HepG2 (cell line): ENCODE data around the gene HTR6. TPM values are rescaled to one million over a fixed set of nuclear protein-coding genes. Genes with fewer than 3 reads are reported as not detected.
A peak's percentile ranks its signal among the peaks of the same experiment; 100 is the strongest.

Experiments
- ATAC-seq: fragments of 200-7000 bp; cut with Tn5 transposase; 3 replicates; pipeline ENCODE4 v1.9.1; 2020; ENCODE audit warnings: mild to moderate bottlenecking, moderate library complexity
- BruUV-seq: library from RNA; stranded (reverse); fragments of 400-500 nt; replicated peaks from 2 replicates; lab custom pipeline; 2021; lab: Mats Ljungman, UMichigan
- CTCF ChIA-PET: fragments of 300-600 bp; formaldehyde crosslinking; extraction: SDS; loops from one replicate; lab custom pipeline; 2021; ENCODE audit warnings: low total read pairs, inconsistent platforms, low intra/inter-chr PET ratio; lab: Yijun Ruan, JAX
- POLR2A ChIA-PET: fragments of 350-600 bp; sonication (Branson Sonifier 250); formaldehyde crosslinking; loops from one replicate; lab custom pipeline; 2020; ENCODE audit warnings: antibody characterized with exemption, inconsistent platforms; lab: Yijun Ruan, JAX
- DNase-seq: peaks from one replicate; pipeline ENCODE4 v3.0.0-alpha.2; 2015; ENCODE audit warnings: low spot score
- FAIRE-seq: peaks from 3 replicates; lab custom pipeline; 2011; peaks lifted over from hg19 to GRCh38; lab: Jason Lieb, UNC
- H2AFZ ChIP-seq: one replicate; pipeline ENCODE4 v1.6.1; 2011; ENCODE audit warnings: low read length, inconsistent platforms
- H3K27ac ChIP-seq: fragments of 300-600 bp; 3 replicates; pipeline ENCODE4 v1.8.0; 2011; ENCODE audit warnings: mixed run types, mild to moderate bottlenecking, mixed read lengths, low read length, inconsistent platforms; ENCODE audit not compliant: insufficient read depth; ENCODE audit errors: extremely low read length
- H3K27me3 ChIP-seq, 2 experiments: fragments of 200-600 bp in 1 of 2; 2 replicates in 1 of 2; 3 replicates in 1 of 2; pipeline versions ENCODE4 v1.6.0 to v1.8.0; 2011; ENCODE audit warnings: low read length in 2 of 2, mild to moderate bottlenecking in 2 of 2, moderate library complexity in 2 of 2, inconsistent platforms in 1 of 2; ENCODE audit not compliant: insufficient read depth in 2 of 2, control insufficient read depth in 1 of 2
- H3K36me3 ChIP-seq, 2 experiments: fragments of 200-600 bp in 1 of 2; replicated peaks in 1 of 2; 2 replicates in 1 of 2; 3 replicates in 1 of 2; pipeline versions ENCODE4 v1.5.1 to v1.8.0; 2011; ENCODE audit warnings: low read length in 2 of 2, inconsistent platforms in 1 of 2; ENCODE audit not compliant: insufficient read depth in 2 of 2, control insufficient read depth in 1 of 2
- H3K4me1 ChIP-seq: 2 replicates; pipeline ENCODE4 v1.5.1; 2012; ENCODE audit warnings: low read length, inconsistent platforms; ENCODE audit not compliant: insufficient read depth
- H3K4me2 ChIP-seq: 2 replicates; pipeline ENCODE4 v1.6.0; 2011; ENCODE audit warnings: low read depth, low read length, inconsistent platforms
- H3K4me3 ChIP-seq, 3 experiments: fragments of 200-600 bp in 1 of 3; sonication (generic), shearing (Covaris generic) in 1 of 3; replicated peaks in 1 of 3; 2 replicates each; pipeline ENCODE4 v1.5.1; 2011 to 2016; ENCODE audit warnings: low read length in 3 of 3, inconsistent platforms in 2 of 3, low read depth in 2 of 3, mild to moderate bottlenecking in 2 of 3, control low read depth in 1 of 3, mixed read lengths in 1 of 3; ENCODE audit not compliant: insufficient read depth in 1 of 3
- H3K79me2 ChIP-seq: one replicate; pipeline ENCODE4 v1.6.1; 2011; ENCODE audit warnings: low read length, inconsistent platforms; ENCODE audit not compliant: insufficient read depth
- H3K9ac ChIP-seq: 2 replicates; pipeline ENCODE4 v1.6.0; 2011; ENCODE audit warnings: mild to moderate bottlenecking, low read depth, low read length, inconsistent platforms; ENCODE audit not compliant: insufficient read depth
- H3K9me3 ChIP-seq: 2 replicates; pipeline ENCODE4 v1.5.1; 2012; ENCODE audit warnings: mild to moderate bottlenecking, low read length
- H4K20me1 ChIP-seq: 2 replicates; pipeline ENCODE4 v1.6.0; 2011; ENCODE audit warnings: inconsistent platforms, mild to moderate bottlenecking, low read length, moderate library complexity; ENCODE audit not compliant: insufficient read depth
- ARNTL ChIP-seq: sonication (generic); formaldehyde crosslinking; IDR thresholded peaks from 2 replicates; pipeline ENCODE4 v1.4.0; 2020; ENCODE audit warnings: mild to moderate bottlenecking, missing genetic modification reagents
- ATF1 ChIP-seq: IDR thresholded peaks from 2 replicates; pipeline ENCODE4 v1.6.1; 2016; ENCODE audit warnings: mild to moderate bottlenecking, control low read depth
- GABPB1 ChIP-seq: IDR thresholded peaks from 2 replicates; pipeline ENCODE4 v1.6.1; 2016; ENCODE audit warnings: mild to moderate bottlenecking, missing genetic modification reagents, moderate library complexity, missing compliant biosample characterization
- SYNCRIP ChIP-seq: fragments of 200-400 bp; formaldehyde crosslinking; IDR thresholded peaks from 2 replicates; pipeline ENCODE4 v1.6.1; 2018; ENCODE audit warnings: mild to moderate bottlenecking, low read depth, low read length; ENCODE audit not compliant: insufficient read depth
- ZSCAN25 ChIP-seq: sonication (generic); formaldehyde crosslinking; IDR thresholded peaks from 2 replicates; pipeline ENCODE4 v1.8.0; 2022; ENCODE audit warnings: mild to moderate bottlenecking, missing genetic modification reagents
- WGBS: methylation state at CpG from one replicate; pipeline ENCODE4 v1.1.6; 2017; ENCODE audit warnings: low lambda C conversion rate; 5-methylcytosine and 5-hydroxymethylcytosine counted together
- in situ Hi-C: cut with HindIII; loops from 2 replicates; pipeline ENCODE4 v1.10.0; 2017; ENCODE audit warnings: low pct_unique_long_range_greater_than_20kb; ENCODE audit not compliant: extremely low pct_ligation_motif_present
- intact Hi-C: fragments of 100-400 bp; cut with micrococcal nuclease; formaldehyde crosslinking; loops from one replicate; pipeline ENCODE4 v1.10.0; 2022; ENCODE audit not compliant: unreplicated experiment
- polyA plus RNA-seq, 8 experiments: library from polyadenylated mRNA; depleted of rRNA in 3 of 8; stranded (reverse) in 7 of 8; unstranded in 1 of 8; fragments of >200 nt; fragmentation: Illumina TruSeq in 4 of 8; extraction: Trizol in 4 of 8; gene quantifications; 2 replicates each; pipeline versions ENCODE4 v1.2.1 to v1.2.3, GENCODE V29; 2011 to 2016; ENCODE audit warnings: low read depth in 4 of 8, missing spikeins in 1 of 8, mixed read lengths in 1 of 8; ENCODE audit not compliant: insufficient read depth in 1 of 8
- total RNA-seq, 5 experiments: library from RNA; depleted of rRNA; stranded (reverse); fragments of >200 nt; fragmentation: Illumina TruSeq; extraction: Trizol; gene quantifications; 2 replicates each; pipeline ENCODE4 v1.2.3, GENCODE V29; 2016; ENCODE audit warnings: low read depth in 1 of 5
- TF ChIP-seq, protein P1 (sequence below): sonication (generic); formaldehyde crosslinking; conservative IDR thresholded peaks from 2 replicates; pipeline ENCODE4 v1.4.0; 2020; ENCODE audit warnings: missing genetic modification reagents
- TF ChIP-seq, protein P2 (sequence below): fragments of 450-650 bp; IDR thresholded peaks from 2 replicates; pipeline ENCODE4 v1.6.1; 2016

HTR6 gene
- total and polyA plus RNA-seq, 2 of the 13 experiments (the other 11 are each of a cell fraction or from before 2014, with no cell fraction given), result 0.04 TPM; not detected in 1

DNA sequence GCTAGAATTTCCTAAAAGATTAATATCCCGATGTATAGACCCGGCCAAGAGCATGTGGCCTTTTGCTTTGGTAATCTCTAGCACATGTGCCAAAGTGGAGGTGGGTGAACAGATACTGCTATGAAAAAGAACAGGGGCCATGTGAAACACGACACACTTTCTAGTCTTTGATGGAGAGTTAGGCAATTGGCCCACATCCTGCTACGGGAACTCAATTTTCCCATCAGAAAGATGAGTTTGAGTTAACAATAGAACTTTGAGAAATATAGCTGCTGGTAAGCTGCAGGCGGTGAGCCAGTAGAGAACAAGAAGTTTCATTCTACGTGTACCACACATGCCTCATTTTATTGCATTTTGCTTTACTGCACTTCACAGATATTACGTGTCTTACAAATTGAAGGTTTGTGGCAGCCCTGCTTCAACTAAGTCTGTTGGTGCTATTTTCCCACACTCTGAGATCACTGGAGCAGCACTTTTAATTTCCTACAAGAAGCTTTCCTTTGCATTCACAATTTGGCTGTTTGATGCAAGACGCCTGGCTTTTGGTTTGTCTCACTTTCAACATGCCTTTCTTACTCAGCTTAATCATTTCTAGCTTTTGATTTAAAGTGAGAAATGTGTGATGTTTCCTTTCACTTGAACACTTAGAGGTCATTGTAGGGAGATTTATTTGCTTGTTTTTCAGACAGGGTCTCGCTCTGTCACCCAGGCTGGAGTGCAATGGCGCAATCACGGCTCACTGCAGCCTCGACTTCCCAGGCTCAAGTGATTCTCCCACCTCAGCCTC, 46.3 kb downstream of the HTR6 start:
- ChIA-PET POLR2A (no interaction called here), CTCF (no interaction called here)
- WGBS, result 86% methylated on average over 12 of the region's 12 CpGs
- Histone ChIP-seq H3K36me3 (no peaks in the 10 kb centered on the region), H2AFZ (no peak overlapping the region), H3K27ac (no peak overlapping the region), H4K20me1 (no peaks in the 10 kb centered on the region), H3K9ac (no peak overlapping the region), H3K4me3 (no peak overlapping the region), H3K27me3 (no peaks in the 10 kb centered on the region), H3K79me2 (no peaks in the 10 kb centered on the region), H3K9me3 (no peaks in the 10 kb centered on the region), H3K4me1 (no peaks in the 10 kb centered on the region), H3K4me2 (no peak overlapping the region)
- ATAC-seq (no peak), FAIRE-seq (no peak), DNase-seq (no peak)
- intact Hi-C loops (no loop called here), in situ Hi-C loops (no loop called here)
- BruUV-seq, result no TSS peak
- TF ChIP-seq, protein P1, sequence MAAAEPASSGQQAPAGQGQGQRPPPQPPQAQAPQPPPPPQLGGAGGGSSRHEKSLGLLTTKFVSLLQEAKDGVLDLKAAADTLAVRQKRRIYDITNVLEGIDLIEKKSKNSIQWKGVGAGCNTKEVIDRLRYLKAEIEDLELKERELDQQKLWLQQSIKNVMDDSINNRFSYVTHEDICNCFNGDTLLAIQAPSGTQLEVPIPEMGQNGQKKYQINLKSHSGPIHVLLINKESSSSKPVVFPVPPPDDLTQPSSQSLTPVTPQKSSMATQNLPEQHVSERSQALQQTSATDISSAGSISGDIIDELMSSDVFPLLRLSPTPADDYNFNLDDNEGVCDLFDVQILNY, result no peak
- TF ChIP-seq ARNTL (CRISPR knock-in tag) (no peak), SYNCRIP (no peak), GABPB1 (CRISPR knock-in tag) (no peak), ATF1 (CRISPR knock-in tag) (no peak), ZSCAN25 (CRISPR knock-in tag) (no peak)
- TF ChIP-seq, protein P2, sequence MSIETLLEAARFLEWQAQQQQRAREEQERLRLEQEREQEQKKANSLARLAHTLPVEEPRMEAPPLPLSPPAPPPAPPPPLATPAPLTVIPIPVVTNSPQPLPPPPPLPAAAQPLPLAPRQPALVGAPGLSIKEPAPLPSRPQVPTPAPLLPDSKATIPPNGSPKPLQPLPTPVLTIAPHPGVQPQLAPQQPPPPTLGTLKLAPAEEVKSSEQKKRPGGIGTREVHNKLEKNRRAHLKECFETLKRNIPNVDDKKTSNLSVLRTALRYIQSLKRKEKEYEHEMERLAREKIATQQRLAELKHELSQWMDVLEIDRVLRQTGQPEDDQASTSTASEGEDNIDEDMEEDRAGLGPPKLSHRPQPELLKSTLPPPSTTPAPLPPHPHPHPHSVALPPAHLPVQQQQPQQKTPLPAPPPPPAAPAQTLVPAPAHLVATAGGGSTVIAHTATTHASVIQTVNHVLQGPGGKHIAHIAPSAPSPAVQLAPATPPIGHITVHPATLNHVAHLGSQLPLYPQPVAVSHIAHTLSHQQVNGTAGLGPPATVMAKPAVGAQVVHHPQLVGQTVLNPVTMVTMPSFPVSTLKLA, result peak; percentile 78
